Ammon's horn (tissue), 1 donor: Measurements from ENCODE around the gene CPSF4.
A peak's percentile ranks its signal among the peaks of the same experiment; 100 is the strongest.

Source experiments
- DNase-seq: peaks from one replicate; pipeline ENCODE4 v3.0.0-alpha.2; 2016; ENCODE audit warnings: low spot score

Gene CPSF4

GRCh38 chr7:99448855-99449254 lies 10.1 kb downstream of the CPSF4 start:
- no peak for DNase-seq

GRCh38 chr7:99449326-99449725 lies 10.6 kb downstream of the CPSF4 start:
- DNase-seq: no peak

GRCh38 chr7:99451936-99452335 lies 13.2 kb downstream of the CPSF4 start:
- DNase-seq: peak; percentile 66

- DNase-seq: no peak
Observed at GRCh38 chr7:99452541-99452940, 13.8 kb downstream of the CPSF4 start.

- DNase-seq: no peak
Observed at GRCh38 chr7:99453105-99453504, 14.4 kb downstream of the CPSF4 start.

- no peak for DNase-seq
Observed at GRCh38 chr7:99455874-99456273, 17.1 kb downstream of the CPSF4 start.

GRCh38 chr7:99456288-99456687 lies 17.5 kb downstream of the CPSF4 start:
- DNase-seq: no peak

GRCh38 chr7:99457050-99457649 lies 18.4 kb downstream of the CPSF4 start:
- no peak for DNase-seq

GRCh38 chr7:99457650-99458493 lies 19.1 kb downstream of the CPSF4 start:
- DNase-seq: no peak

- DNase-seq: no peak
Observed at GRCh38 chr7:99459087-99459486, 20.3 kb downstream of the CPSF4 start.

- no peak for DNase-seq
Observed at GRCh38 chr7:99460651-99461050, 21.9 kb downstream of the CPSF4 start.

GRCh38 chr7:99461221-99461620 lies 22.5 kb downstream of the CPSF4 start:
- no peak for DNase-seq

GRCh38 chr7:99465421-99465768 lies 26.7 kb downstream of the CPSF4 start:
- no peak for DNase-seq

GRCh38 chr7:99468336-99468918 lies 29.7 kb downstream of the CPSF4 start:
- DNase-seq: no peak

GRCh38 chr7:99469381-99470065 lies 30.8 kb downstream of the CPSF4 start:
- DNase-seq: no peak

- DNase-seq: peak; percentile 97
Observed at GRCh38 chr7:99472561-99473314, 34.0 kb downstream of the CPSF4 start, which contains the start of gene ZNF789. TSS of gene ZNF789 (plus strand) at chr7:99472890. CDS start at chr7:99476457, 3,567 bp downstream.

GRCh38 chr7:99473315-99473596 lies 34.5 kb downstream of the CPSF4 start:
- peak; percentile 45 for DNase-seq

GRCh38 chr7:99476107-99476506 lies 37.4 kb downstream of the CPSF4 start:
- DNase-seq: no peak

GRCh38 chr7:99478464-99479440 lies 40.0 kb downstream of the CPSF4 start:
- no peak for DNase-seq

- DNase-seq: no peak
Observed at GRCh38 chr7:99485094-99485493, 46.4 kb downstream of the CPSF4 start.

GRCh38 chr7:99489235-99489634 lies 50.5 kb downstream of the CPSF4 start:
- no peak for DNase-seq
